Erythroblast (primary cell): ENCODE data around the gene ISM1.

ENCODE experiments used
- GATA1 ChIP-seq: IDR thresholded peaks from 2 replicates; pipeline ENCODE4 v1.6.1; 2011; ENCODE audit warnings: low read depth, mild to moderate bottlenecking, control low read depth, low read length, moderate library complexity
- POLR2A ChIP-seq: IDR thresholded peaks from 2 replicates; pipeline ENCODE4 v1.6.1; 2011; ENCODE audit warnings: mild to moderate bottlenecking, low read length

DNA sequence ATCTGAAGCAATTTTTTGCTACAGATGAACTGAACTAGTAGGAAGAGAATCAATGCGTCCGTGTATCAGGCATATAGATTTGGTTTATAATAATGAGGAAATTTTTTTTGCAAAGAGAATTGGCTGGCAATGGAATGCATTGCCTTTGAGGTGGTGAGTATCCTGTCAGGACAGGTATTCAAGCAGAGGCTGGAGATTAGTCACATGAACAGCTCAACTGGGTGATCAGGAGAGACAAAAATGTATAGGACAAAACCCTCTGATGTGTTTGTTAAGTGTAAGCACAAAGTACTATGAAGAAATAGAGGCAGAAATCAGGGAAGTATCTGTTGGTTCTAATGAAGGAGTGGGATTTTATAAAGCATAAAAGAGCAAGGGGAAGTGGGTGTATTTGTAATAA, 80.5 kb downstream of the ISM1 start:
- TF ChIP-seq POLR2A = no peak
- TF ChIP-seq GATA1 = no peak
